ENCODE data around the gene PRDM16.

PRDM16 gene

GRCh38 chr1:3034728-3035562 is 34.1 kb upstream of the PRDM16 start:
- DNase-seq (ENCODE audit: low read depth in 1 of 2, low spot score in 1 of 2) = no peak
- in situ Hi-C loops (cut with HindIII; ENCODE audit: low pct_unique_long_range_greater_than_20kb, low sequenced_read_pairs) = no loop called here
- TF ChIP-seq JUND (IDR thresholded peaks at IDR 0.05; ENCODE audit: low read depth) = no peak

- in situ Hi-C loops (cut with HindIII; ENCODE audit: low pct_unique_long_range_greater_than_20kb, low sequenced_read_pairs) = no loop called here
- no peak for TF ChIP-seq JUND (IDR thresholded peaks at IDR 0.05; ENCODE audit: low read depth)
Observed at GRCh38 chr1:3035563-3036446, 33.2 kb upstream of the PRDM16 start.

DNA sequence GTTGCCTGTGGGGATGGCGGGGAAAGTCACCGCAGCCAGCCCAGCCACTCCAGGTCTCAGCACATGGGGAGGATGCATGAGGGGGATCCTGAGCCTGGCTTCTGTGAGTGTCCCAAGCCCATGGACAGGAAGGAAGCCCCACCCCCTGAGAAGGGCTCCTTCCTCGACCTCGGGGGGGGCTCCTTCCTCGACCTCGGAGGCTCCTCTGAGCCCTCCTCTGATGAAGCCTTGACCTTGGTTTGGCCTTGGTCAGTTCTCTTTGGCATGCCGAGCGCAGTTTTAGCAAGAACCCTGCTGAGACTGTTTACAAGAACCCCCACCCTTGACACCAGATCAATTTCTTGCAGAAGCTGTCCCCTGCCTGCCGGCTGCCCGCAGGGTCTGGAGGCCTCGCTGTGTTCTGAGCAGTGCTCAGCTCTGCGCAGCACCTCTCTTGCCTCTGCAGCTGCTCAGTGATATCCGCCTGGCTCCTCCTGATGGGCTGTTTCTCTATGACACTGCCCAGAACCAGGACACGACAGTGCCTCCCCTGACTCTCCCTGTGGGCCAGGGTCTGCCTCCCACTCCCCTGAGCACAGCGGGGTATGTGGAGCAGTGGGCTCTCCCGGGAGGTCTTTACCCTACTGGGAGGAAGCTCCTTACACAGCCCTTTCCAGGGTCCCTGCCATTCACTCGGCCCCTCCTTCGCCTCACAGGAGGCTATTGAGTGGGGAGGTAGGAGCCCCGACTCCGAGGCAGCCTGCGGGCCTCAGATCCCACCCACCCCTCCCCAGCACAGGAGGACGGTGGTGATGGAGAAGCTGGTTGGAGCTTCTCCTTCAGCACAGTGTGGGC is 32.3 kb upstream of the PRDM16 start:
- DNase-seq (ENCODE audit: low read depth in 1 of 2, low spot score in 1 of 2) = no peak
- in situ Hi-C loops (cut with HindIII; ENCODE audit: low pct_unique_long_range_greater_than_20kb, low sequenced_read_pairs) = no loop called here
- TF ChIP-seq JUND (IDR thresholded peaks at IDR 0.05; ENCODE audit: low read depth) = no peak

More at GRCh38 chr1:3035563-3036446, 33.2 kb upstream of the PRDM16 start:
- no peak for DNase-seq (ENCODE audit: low read depth in 1 of 2, low spot score in 1 of 2)

GRCh38 chr1:3037281-3038040 is 31.5 kb upstream of the PRDM16 start:
- DNase-seq (ENCODE audit: low read depth in 1 of 2, low spot score in 1 of 2) = no peak
- no peak for TF ChIP-seq JUND (IDR thresholded peaks at IDR 0.05; ENCODE audit: low read depth)
- in situ Hi-C loops (cut with HindIII; ENCODE audit: low pct_unique_long_range_greater_than_20kb, low sequenced_read_pairs) = no loop called here

- in situ Hi-C loops (cut with HindIII; ENCODE audit: low pct_unique_long_range_greater_than_20kb, low sequenced_read_pairs) = no loop called here
- TF ChIP-seq JUND (IDR thresholded peaks at IDR 0.05; ENCODE audit: low read depth) = no peak
Observed at GRCh38 chr1:3038113-3038551, 30.9 kb upstream of the PRDM16 start.

DNA sequence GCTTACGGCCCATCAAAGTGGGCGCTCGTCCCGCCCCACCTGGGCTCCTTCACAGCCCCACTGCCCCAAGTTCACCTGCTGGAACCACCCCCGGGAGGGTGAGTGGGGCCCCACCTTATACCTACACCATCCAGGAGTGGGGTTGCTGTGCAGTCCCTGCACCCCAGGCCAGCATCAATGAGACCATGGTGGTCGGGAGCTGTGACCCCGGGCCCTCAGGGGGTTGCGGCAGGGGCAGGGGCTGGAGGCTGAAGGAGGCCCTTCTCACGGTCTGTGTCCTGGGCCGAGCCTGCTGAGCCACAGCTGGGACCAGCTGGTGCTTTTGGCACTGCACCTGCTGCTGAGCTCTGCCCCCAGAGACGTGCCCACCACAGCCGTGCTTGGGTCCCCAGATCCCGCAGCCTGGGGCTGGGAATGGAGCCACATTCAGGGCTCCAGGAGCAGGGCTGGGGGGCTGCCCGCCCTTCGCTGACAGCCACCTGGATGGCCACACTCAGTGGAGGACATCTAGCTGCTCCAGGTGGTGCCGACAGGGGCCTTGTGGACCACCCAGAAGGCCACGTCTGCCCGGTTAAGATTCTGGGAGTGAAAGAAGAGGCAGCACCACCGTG is 30.3 kb upstream of the PRDM16 start:
- in situ Hi-C loops (cut with HindIII; ENCODE audit: low pct_unique_long_range_greater_than_20kb, low sequenced_read_pairs) = no loop called here
- no peak for DNase-seq (ENCODE audit: low read depth in 1 of 2, low spot score in 1 of 2)
- TF ChIP-seq JUND (IDR thresholded peaks at IDR 0.05; ENCODE audit: low read depth) = no peak

More at GRCh38 chr1:3038113-3038551, 30.9 kb upstream of the PRDM16 start:
- no peak for DNase-seq (ENCODE audit: low read depth in 1 of 2, low spot score in 1 of 2)

DNA sequence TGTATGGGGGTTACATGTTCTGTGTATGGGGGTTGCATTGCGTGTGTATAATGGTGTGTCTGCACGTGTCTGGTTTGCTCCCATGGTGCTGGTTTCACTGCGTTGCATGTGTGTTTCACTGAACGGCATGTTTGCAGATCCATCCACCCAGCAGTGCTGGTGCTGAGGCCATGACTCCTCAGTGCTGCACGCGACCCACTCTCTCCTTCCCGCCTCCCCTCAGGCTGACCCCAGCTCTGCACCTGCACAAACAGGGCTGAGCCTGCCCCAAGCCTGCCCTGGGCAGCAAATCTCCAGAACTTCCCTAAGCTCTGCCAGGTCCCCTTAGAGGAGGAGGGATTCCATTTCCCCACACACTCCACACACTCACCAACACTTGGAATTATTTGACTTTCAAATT is 29.0 kb upstream of the PRDM16 start:
- DNase-seq (ENCODE audit: low read depth in 1 of 2, low spot score in 1 of 2) = no peak
- in situ Hi-C loops (cut with HindIII; ENCODE audit: low pct_unique_long_range_greater_than_20kb, low sequenced_read_pairs) = no loop called here
- TF ChIP-seq JUND (IDR thresholded peaks at IDR 0.05; ENCODE audit: low read depth) = no peak

DNA sequence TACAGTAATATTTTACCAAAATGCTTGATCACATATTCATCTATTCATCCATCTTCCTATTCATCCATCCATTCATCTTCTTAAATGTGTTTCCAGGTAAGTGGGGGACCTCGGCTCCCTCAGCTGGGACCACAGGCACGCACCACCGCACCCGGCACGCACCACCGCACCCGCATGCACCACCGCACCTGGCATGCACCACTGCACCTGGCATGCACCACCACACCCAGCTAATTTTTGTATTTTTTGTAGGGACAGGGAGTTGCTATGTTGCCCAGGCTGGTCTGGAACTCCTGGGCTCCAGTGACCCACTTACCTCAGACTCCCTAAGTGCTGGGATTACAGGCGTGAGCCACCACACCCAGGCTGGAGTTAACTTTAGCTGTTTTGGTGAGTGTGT is 26.5 kb upstream of the PRDM16 start:
- in situ Hi-C loops (cut with HindIII; ENCODE audit: low pct_unique_long_range_greater_than_20kb, low sequenced_read_pairs) = no loop called here
- TF ChIP-seq JUND (IDR thresholded peaks at IDR 0.05; ENCODE audit: low read depth) = no peak
- no peak for DNase-seq (ENCODE audit: low read depth in 1 of 2, low spot score in 1 of 2)

DNA sequence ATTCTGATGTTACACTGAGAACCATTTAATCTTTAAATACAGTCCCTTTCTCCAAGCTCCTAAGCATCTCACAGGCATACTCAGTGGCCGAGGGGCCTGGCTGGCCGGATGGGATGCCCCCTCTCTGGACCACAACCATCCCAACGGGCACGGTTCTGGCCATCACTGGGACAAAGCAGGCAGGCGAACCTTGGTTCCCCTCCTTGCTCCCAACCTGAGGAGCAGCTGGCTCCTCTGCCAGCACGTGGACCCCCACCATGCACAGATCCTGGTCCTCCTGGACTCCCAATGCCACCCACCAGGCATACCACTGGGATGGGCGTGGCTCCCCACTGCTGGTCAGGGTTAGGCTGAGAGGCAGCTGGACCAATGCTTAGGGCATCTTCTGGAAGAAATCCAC is 19.8 kb upstream of the PRDM16 start:
- no peak for DNase-seq (ENCODE audit: low read depth in 1 of 2, low spot score in 1 of 2)
- TF ChIP-seq JUND (IDR thresholded peaks at IDR 0.05; ENCODE audit: low read depth) = no peak
- in situ Hi-C loops (cut with HindIII; ENCODE audit: low pct_unique_long_range_greater_than_20kb, low sequenced_read_pairs) = no loop called here

- no peak for DNase-seq (ENCODE audit: low read depth in 1 of 2, low spot score in 1 of 2)
- in situ Hi-C loops (cut with HindIII; ENCODE audit: low pct_unique_long_range_greater_than_20kb, low sequenced_read_pairs) = no loop called here
- TF ChIP-seq JUND (IDR thresholded peaks at IDR 0.05; ENCODE audit: low read depth) = no peak
Observed at GRCh38 chr1:3049905-3050304, 19.1 kb upstream of the PRDM16 start.

DNA sequence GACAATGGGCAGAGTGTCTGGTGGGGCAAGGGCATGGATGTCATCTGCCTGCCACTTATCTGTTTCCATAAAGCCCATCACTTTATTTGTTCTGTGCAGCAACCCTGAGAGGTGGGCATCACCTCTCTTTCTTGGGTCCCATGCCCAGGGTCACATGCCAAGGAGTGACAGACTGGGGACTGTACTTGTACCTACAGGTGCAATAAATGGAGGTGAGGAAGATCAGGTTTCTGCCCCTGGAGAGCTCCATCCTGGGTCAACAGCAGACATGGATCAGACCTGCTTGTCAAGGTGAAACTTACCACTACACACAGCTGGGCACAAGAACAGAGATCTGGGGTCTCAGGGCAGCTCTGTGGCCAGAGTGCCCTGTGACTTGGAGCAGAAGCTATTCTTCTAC is 18.4 kb upstream of the PRDM16 start:
- no peak for TF ChIP-seq JUND (IDR thresholded peaks at IDR 0.05; ENCODE audit: low read depth)
- in situ Hi-C loops (cut with HindIII; ENCODE audit: low pct_unique_long_range_greater_than_20kb, low sequenced_read_pairs) = no loop called here
- no peak for DNase-seq (ENCODE audit: low read depth in 1 of 2, low spot score in 1 of 2)

All from T47D (cell line).